Pancreas (tissue), 10 donors: ENCODE results near the gene OR4C11. TPM values are rescaled to one million over a fixed set of nuclear protein-coding genes. Genes with fewer than 3 reads are reported as not detected.

ENCODE experiments used
- ATAC-seq, 4 donors: fragments of 200-7000 bp; cut with Tn5 transposase; one replicate each; pipeline versions ENCODE4 v1.8.0 to v1.9.1; 2020; ENCODE audit warnings: mild to moderate bottlenecking in 4 of 4, moderate library complexity in 4 of 4
- DNase-seq, 6 donors: peaks; one replicate each; pipeline ENCODE4 v3.0.0-alpha.2; 2020
- FAIRE-seq: peaks from 2 replicates; lab custom pipeline; 2012; peaks lifted over from hg19 to GRCh38; lab: Jason Lieb, UNC
- H3K27ac ChIP-seq, 4 donors: fragments of 200-600 bp; sonication (generic); 1 replicate in 3 of 4; 2 replicates in 1 of 4; pipeline versions ENCODE4 v1.5.0 to v1.8.0; 2020
- H3K27me3 ChIP-seq, 4 donors: fragments of 200-600 bp; one replicate each; pipeline ENCODE4 v1.8.0; 2021
- H3K36me3 ChIP-seq, 3 donors: fragments of 200-600 bp; sonication (generic) in 1 of 3; one replicate each; pipeline versions ENCODE4 v1.5.0 to v1.8.0; 2020 to 2021
- H3K4me1 ChIP-seq, 3 donors: fragments of 200-600 bp; one replicate each; pipeline ENCODE4 v1.8.0; 2021
- H3K4me3 ChIP-seq, 4 donors: fragments of 200-600 bp; sonication (generic) in 2 of 4; one replicate each; pipeline versions ENCODE4 v1.5.0 to v1.8.0; 2020 to 2021
- H3K9me3 ChIP-seq, 4 donors: fragments of 200-600 bp; one replicate each; pipeline ENCODE4 v1.8.0; 2021
- WGBS, 2 donors: extraction: QIAGEN DNeasy Blood & Tissue Kit; methylation state at CpG; one replicate each; pipeline ENCODE4 v1.1.7; 2013; 5-methylcytosine and 5-hydroxymethylcytosine counted together
- intact Hi-C, 3 donors: fragments of 100-400 bp; cut with DNase I; formaldehyde crosslinking; loops; one replicate each; pipeline versions ENCODE4 v1.11.1 to v1.14.2; 2022
- polyA plus RNA-seq, 2 donors: library from polyadenylated mRNA; stranded (reverse); fragments of 200-250 nt; gene quantifications; one replicate each; pipeline ENCODE4 v1.2.3, GENCODE V29; 2013
- total RNA-seq, 6 donors: library from RNA; stranded (reverse); fragmentation: NEBNext Ultra II Directional in 4 of 6; extraction: Animal tissue kit (Norgen Biotek cat#: 25700) in 4 of 6; gene quantifications; one replicate each; pipeline versions ENCODE4 v1.2.1 to v1.2.4, GENCODE V29; 2021 to 2023
- TF ChIP-seq, protein P1 (sequence below), 4 donors: fragments of 200-600 bp; sonication (generic) in 3 of 4; IDR thresholded peaks; one replicate each; pipeline versions ENCODE4 v1.5.0 to v1.8.0; 2021; ENCODE audit warnings: antibody characterized with exemption in 4 of 4
- donor health status: healthy with polysubstance abuse.
- donor health status: DM: no; HTN: no; CAD: no; lungs with moderate emphysema.
- donor health status: DM: no; HTN: no; CAD: no.
- donor health status: control.
- donor health status: control.
- donor health status: Bipolar disorder and iron deficiency.
- donor health status: DM: yes; HTN: yes; CAD: no.
- donor health status: DM: no; HTN: no; CAD: no.
- donor health status: DM: no; HTN: no; CAD: no.
- donor health status: DM: yes; HTN: yes; CAD: no.

The OR4C11 gene
- total and polyA plus RNA-seq, 8 donors: not detected

DNA sequence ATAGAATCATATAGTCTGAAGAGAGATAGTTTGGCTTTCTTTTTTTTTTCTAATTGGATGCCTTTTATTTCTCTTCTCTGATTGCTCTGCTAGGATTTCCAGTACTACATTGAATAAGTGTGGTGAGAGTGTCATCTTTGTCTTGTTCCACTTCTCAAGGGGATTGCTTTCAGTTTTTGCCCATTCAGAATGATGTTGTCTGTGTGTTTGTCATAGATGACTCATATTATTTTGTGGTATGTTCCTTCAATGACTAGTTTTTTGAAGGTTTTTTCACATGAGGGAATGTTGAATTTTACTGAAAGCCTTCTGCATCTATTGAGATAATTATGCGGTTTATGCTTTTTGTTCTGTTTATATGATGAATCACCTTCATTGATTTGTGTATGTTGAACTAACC lies 17.1 kb upstream of the OR4C11 start:
- intact Hi-C loops: loop anchor here in 1 of 3 donors (10.0 kb wide), 1 partner anchor 110 kb away; no protein-coding TSS in a partner anchor
- Histone ChIP-seq H3K36me3 (no peaks in the 10 kb centered on the region), H3K4me3 (no peak overlapping the region), H3K27ac (no peak overlapping the region), H3K4me1 (no peaks in the 10 kb centered on the region), H3K9me3 (no peaks in the 10 kb centered on the region), H3K27me3 (no peaks in the 10 kb centered on the region)
- 59 to 81% methylated on average over 1 of the region's 1 CpG for WGBS, 2 donors
- ATAC-seq (no peak), DNase-seq (no peak), FAIRE-seq (no peak)
- TF ChIP-seq, protein P1, sequence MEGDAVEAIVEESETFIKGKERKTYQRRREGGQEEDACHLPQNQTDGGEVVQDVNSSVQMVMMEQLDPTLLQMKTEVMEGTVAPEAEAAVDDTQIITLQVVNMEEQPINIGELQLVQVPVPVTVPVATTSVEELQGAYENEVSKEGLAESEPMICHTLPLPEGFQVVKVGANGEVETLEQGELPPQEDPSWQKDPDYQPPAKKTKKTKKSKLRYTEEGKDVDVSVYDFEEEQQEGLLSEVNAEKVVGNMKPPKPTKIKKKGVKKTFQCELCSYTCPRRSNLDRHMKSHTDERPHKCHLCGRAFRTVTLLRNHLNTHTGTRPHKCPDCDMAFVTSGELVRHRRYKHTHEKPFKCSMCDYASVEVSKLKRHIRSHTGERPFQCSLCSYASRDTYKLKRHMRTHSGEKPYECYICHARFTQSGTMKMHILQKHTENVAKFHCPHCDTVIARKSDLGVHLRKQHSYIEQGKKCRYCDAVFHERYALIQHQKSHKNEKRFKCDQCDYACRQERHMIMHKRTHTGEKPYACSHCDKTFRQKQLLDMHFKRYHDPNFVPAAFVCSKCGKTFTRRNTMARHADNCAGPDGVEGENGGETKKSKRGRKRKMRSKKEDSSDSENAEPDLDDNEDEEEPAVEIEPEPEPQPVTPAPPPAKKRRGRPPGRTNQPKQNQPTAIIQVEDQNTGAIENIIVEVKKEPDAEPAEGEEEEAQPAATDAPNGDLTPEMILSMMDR (IDR thresholded peaks at IDR 0.05): no peak

DNA sequence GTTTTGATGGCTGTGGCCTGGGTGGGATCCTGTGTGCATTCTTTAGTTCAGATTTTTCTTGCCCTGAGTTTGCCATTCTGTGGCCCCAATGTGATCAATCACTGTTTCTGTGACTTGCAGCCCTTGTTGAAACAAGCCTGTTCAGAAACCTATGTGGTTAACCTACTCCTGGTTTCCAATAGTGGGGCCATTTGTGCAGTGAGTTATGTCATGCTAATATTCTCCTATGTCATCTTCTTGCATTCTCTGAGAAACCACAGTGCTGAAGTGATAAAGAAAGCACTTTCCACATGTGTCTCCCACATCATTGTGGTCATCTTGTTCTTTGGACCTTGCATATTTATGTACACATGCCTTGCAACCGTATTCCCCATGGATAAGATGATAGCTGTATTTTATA lies 34.9 kb downstream of the OR4C11 start:
- 14 to 19% methylated on average over 1 of the region's 1 CpG for WGBS, 2 donors
- no peaks in the 10 kb centered on the region for H3K4me1 ChIP-seq
- H3K4me3 ChIP-seq: no peak overlapping the region
- H3K27ac ChIP-seq: no peak overlapping the region
- TF ChIP-seq, protein P1 (IDR thresholded peaks at IDR 0.05): no peak
- H3K27me3 ChIP-seq: no peaks in the 10 kb centered on the region
- H3K36me3 ChIP-seq: no peaks in the 10 kb centered on the region
- intact Hi-C loops: no loop called here
- no peak for ATAC-seq
- no peaks in the 10 kb centered on the region for H3K9me3 ChIP-seq
- DNase-seq: no peak
- no peak for FAIRE-seq

DNA sequence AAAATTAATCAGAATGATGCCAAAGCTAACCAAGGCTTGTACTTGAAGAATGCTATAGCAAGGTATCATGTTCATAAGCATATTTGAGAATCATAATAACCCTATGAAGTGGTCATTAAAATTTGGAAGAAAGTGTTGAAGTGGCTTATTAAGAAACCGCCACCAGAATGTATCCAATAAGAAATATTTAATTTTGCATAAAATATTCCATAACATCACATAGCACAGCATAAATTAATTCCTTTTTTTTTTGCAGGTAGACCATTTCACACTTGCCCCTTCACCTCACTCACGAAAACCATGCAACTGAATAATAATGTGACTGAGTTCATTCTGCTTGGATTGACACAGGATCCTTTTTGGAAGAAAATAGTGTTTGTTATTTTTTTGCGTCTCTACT lies 35.6 kb downstream of the OR4C11 start, which contains the start of gene OR4C16:
OR4C16 (plus strand) TSS at position 301 of the 400 bp plus-strand sequence; CDS start at position 301, 0 bp downstream.
- Histone ChIP-seq H3K27ac (no peak within 1 kb of the TSS), H3K36me3 (no peaks in the 10 kb centered on the region), H3K9me3 (no peaks in the 10 kb centered on the region), H3K27me3 (no peaks in the 10 kb centered on the region), H3K4me3 (no peak within 1 kb of the TSS), H3K4me1 (no peaks in the 10 kb centered on the region)
- no peak for DNase-seq
- FAIRE-seq: no peak
- 47 to 53% methylated on average over 3 of the region's 3 CpGs for WGBS, 2 donors
- TF ChIP-seq, protein P1 (IDR thresholded peaks at IDR 0.05): no peak
- intact Hi-C loops: no loop called here
- ATAC-seq: no peak

GRCh38 chr11:55554169-55554568 lies 53.3 kb downstream of the OR4C11 start, which contains the start of gene OR4C15:
TSS of gene OR4C15 (plus strand) at chr11:55554469. CDS start at chr11:55554469, 0 bp downstream.
- Histone ChIP-seq H3K27ac (no peak within 1 kb of the TSS), H3K9me3 (no peaks in the 10 kb centered on the region), H3K27me3 (no peaks in the 10 kb centered on the region), H3K36me3 (no peaks in the 10 kb centered on the region), H3K4me3 (no peak within 1 kb of the TSS), H3K4me1 (no peaks in the 10 kb centered on the region)
- intact Hi-C loops: no loop called here
- DNase-seq (no peak), FAIRE-seq (no peak), ATAC-seq (no peak)
- TF ChIP-seq, protein P1 (IDR thresholded peaks at IDR 0.05): no peak

Other genes with a start within 250 kb of the OR4C11 start
- gene OR4A15, start 239.7 kb downstream of the OR4C11 start, total RNA-seq: not detected
- not detected for gene OR4A15, start 239.7 kb downstream of the OR4C11 start, polyA plus RNA-seq
- not detected for gene OR4C15, start 53.2 kb downstream of the OR4C11 start, total RNA-seq
- gene OR4C15, start 53.2 kb downstream of the OR4C11 start, polyA plus RNA-seq: not detected
- not detected for gene OR4C16, start 35.5 kb downstream of the OR4C11 start, total RNA-seq
- gene OR4C16, start 35.5 kb downstream of the OR4C11 start, polyA plus RNA-seq: not detected
- not detected for gene OR4P4, start 27.5 kb upstream of the OR4C11 start, total RNA-seq
- not detected for gene OR4P4, start 27.5 kb upstream of the OR4C11 start, polyA plus RNA-seq
- gene OR4S2, start 40.7 kb upstream of the OR4C11 start, total RNA-seq: not detected
- not detected for gene OR4S2, start 40.7 kb upstream of the OR4C11 start, polyA plus RNA-seq
- not detected for gene OR4C6, start 54.6 kb upstream of the OR4C11 start, total RNA-seq
- not detected for gene OR4C6, start 54.6 kb upstream of the OR4C11 start, polyA plus RNA-seq
- gene OR5D13, start 165.8 kb upstream of the OR4C11 start, total RNA-seq: not detected
- gene OR5D13, start 165.8 kb upstream of the OR4C11 start, polyA plus RNA-seq: not detected
- not detected for gene OR5D14, start 187.9 kb upstream of the OR4C11 start, total RNA-seq
- not detected for gene OR5D14, start 187.9 kb upstream of the OR4C11 start, polyA plus RNA-seq
- gene OR5L1, start 203.7 kb upstream of the OR4C11 start, total RNA-seq: not detected
- gene OR5L1, start 203.7 kb upstream of the OR4C11 start, polyA plus RNA-seq: not detected
- gene OR5D18, start 212.0 kb upstream of the OR4C11 start, total RNA-seq: not detected
- not detected for gene OR5D18, start 212.0 kb upstream of the OR4C11 start, polyA plus RNA-seq
- not detected for gene OR5L2, start 219.6 kb upstream of the OR4C11 start, total RNA-seq
- gene OR5L2, start 219.6 kb upstream of the OR4C11 start, polyA plus RNA-seq: not detected
- gene OR5D16, start 231.1 kb upstream of the OR4C11 start, total RNA-seq: not detected
- not detected for gene OR5D16, start 231.1 kb upstream of the OR4C11 start, polyA plus RNA-seq